Measurements from ENCODE around the gene ZBTB22. TPM values are rescaled to one million over a fixed set of nuclear protein-coding genes. Genes with fewer than 3 reads are reported as not detected.
"Not testable (repeated sequence)": the region's sequence is repeated elsewhere in the genome, so short reads cannot be mapped to it uniquely, and the experiment has no call there.

Gene ZBTB22
- total RNA-seq, 1 experiment from 2014 or later, result 11.7 TPM

DNA sequence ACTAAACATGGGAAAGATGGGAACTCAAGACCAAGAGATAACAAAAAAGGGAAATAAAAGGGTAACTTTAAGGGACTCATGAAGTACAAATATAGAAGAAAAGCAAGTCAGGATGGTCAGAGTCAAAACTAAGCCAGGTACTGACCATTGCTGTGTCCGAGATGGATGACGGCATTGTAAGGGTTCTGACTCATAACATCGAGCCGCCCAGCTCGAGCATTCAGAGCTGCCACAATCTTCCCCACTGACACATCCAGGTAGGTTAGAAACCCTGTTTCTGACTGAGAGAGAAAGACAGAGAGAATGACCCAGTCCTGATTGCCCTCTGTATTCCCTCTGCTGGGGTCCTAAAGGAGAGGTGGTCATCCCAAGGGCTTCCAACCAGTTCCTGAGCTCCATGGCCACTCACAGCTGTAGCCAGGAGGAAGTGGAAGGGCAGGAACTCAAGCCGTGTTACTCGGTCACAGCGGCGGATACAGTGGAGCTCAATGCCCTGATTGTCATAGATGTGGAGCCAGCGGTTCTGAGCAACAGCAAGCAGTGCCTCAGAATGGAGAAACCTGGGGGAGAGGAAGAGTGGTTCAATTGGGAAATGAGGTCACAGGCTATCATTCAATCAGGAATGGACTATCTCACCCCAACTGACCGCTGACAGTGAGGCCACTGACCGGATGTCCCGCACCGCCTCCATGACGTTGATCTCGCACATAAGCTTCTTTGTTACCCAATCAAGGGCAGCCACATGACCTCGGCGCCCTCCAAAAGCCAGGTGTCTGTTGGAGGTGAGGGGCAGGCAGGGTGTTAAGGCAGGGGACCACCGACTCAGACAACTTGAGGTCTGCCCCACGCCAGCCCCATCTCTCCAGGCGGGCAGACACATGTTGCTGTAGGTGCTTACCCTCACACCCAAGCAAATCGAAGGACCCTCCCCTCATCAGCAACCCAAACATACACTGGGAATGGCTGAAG lies 30.3 kb downstream of the ZBTB22 start:
- Histone ChIP-seq H3K36me3 (ENCODE audit: control insufficient read depth in 1 of 2, insufficient read depth in 2 of 2, low read length in 2 of 2) (peaks cover 33 to 47% of the 10 kb centered on the region in 2 experiments; a peak in 3 of 4 replicates), H3K4me3 (replicated peaks in 1 of 2; ENCODE audit: low read depth in 1 of 2, low read length in 2 of 2) (peak overlapping the region in 1 of 2 experiments; percentile 97; a peak in 1 of 4 replicates), H3K27me3 (ENCODE audit: insufficient read depth, low read length) (no peaks in the 10 kb centered on the region), H3K9me2 (ENCODE audit: insufficient read depth) (no peaks in the 10 kb centered on the region), H3K79me2 (ENCODE audit: insufficient read depth, low read length) (peaks cover 55% of the 10 kb centered on the region), H4K20me1 (ENCODE audit: insufficient read depth) (no peaks in the 10 kb centered on the region), H2AFZ (ENCODE audit: low read depth, low read length, poor library complexity, severe bottlenecking) (no peak overlapping the region), H3K27ac (ENCODE audit: low read depth, low read length) (no peak overlapping the region), H3K4me1 (ENCODE audit: control insufficient read depth in 1 of 2, insufficient read depth in 2 of 2, low read length in 2 of 2) (peaks cover 10 to 15% of the 10 kb centered on the region in 2 experiments), H3K9me3 (ENCODE audit: control insufficient read depth in 1 of 2, insufficient read depth in 1 of 2, low read depth in 1 of 2, low read length in 2 of 2) (no peaks in the 10 kb centered on the region), H3K9ac (ENCODE audit: low read length) (no peak overlapping the region; the same call in 1 of the 2 replicates), H3K4me2 (ENCODE audit: low read length) (peak overlapping the region; percentile 96)
- ChIA-PET RAD21 (ENCODE audit: low non-redundant PET in 1 of 2, low total read pairs in 2 of 2, uncharacterized antibody in 2 of 2, unreplicated experiment in 2 of 2) (no interaction called here), POLR2A (no interaction called here), CTCF (no interaction called here)
- DNase-seq (ENCODE audit: low read depth, low spot score) (no peak), ATAC-seq (no peak)
- intact Hi-C loops (cut with micrococcal nuclease), result loop anchor here (5.0 kb wide), 1 partner anchor 105 kb away; the partner anchor contains the start of gene KIFC1
- no TSS peak for BruUV-seq (replicated peaks)
- TF ChIP-seq RAD21 (IDR thresholded peaks at IDR 0.05; ENCODE audit: low read depth) (no peak), CEBPB (IDR thresholded peaks at IDR 0.05; ENCODE audit: low read depth) (no peak), EZH2phosphoT487 (IDR thresholded peaks at IDR 0.05; ENCODE audit: borderline replicate concordance) (no peak), TCF7L2 (IDR thresholded peaks at IDR 0.05; ENCODE audit: borderline replicate concordance, extremely low read depth, insufficient read depth, insufficient read length) (no peak)

DNA sequence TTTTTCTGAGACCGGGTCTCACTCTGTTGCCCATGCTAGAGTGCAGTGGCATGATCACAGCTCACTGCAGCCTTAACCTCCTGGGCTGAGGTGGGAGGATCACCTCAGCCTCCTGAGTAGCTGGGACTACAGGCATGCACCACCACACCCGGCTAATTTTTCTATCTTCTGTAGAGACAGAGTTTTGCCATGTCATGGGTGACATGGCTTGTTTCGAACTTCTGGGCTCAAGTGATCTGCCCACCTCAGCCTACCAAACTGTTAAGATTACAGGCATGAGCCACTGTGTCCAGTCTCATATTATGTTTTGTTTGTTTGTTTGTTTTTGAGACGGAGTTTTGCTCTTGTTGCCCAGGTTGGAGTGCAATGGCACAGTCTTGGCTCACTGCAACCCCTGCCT lies 32.3 kb downstream of the ZBTB22 start:
- H3K9me2 ChIP-seq (ENCODE audit: insufficient read depth); ATAC-seq; CTCF ChIA-PET; H4K20me1 ChIP-seq (ENCODE audit: insufficient read depth); H2AFZ ChIP-seq (ENCODE audit: low read depth, low read length, poor library complexity, severe bottlenecking); H3K9ac ChIP-seq (ENCODE audit: low read length); BruUV-seq (replicated peaks); H3K4me3 ChIP-seq (replicated peaks in 1 of 2; ENCODE audit: low read depth in 1 of 2, low read length in 2 of 2); RAD21 ChIA-PET (ENCODE audit: low non-redundant PET in 1 of 2, low total read pairs in 2 of 2, uncharacterized antibody in 2 of 2, unreplicated experiment in 2 of 2); H3K9me3 ChIP-seq (ENCODE audit: control insufficient read depth in 1 of 2, insufficient read depth in 1 of 2, low read depth in 1 of 2, low read length in 2 of 2); POLR2A ChIA-PET; H3K27ac ChIP-seq (ENCODE audit: low read depth, low read length); DNase-seq (ENCODE audit: low read depth, low spot score); H3K4me2 ChIP-seq (ENCODE audit: low read length); H3K27me3 ChIP-seq (ENCODE audit: insufficient read depth, low read length): not testable (repeated sequence)
- peaks cover 37% of the 10 kb centered on the region for H3K79me2 ChIP-seq (ENCODE audit: insufficient read depth, low read length)
- intact Hi-C loops (cut with micrococcal nuclease), result loop anchor here (5.0 kb wide), 1 partner anchor 107 kb away; the partner anchor contains the start of gene KIFC1
- H3K36me3 ChIP-seq (ENCODE audit: control insufficient read depth in 1 of 2, insufficient read depth in 2 of 2, low read length in 2 of 2), result peaks cover 27 to 44% of the 10 kb centered on the region in 2 experiments; a peak in 3 of 4 replicates
- H3K4me1 ChIP-seq (ENCODE audit: control insufficient read depth in 1 of 2, insufficient read depth in 2 of 2, low read length in 2 of 2), result peaks cover 9 to 18% of the 10 kb centered on the region in 2 experiments; a peak in 3 of 4 replicates
